Endothelial cell of umbilical vein (primary cell): ENCODE results near the gene ARHGAP45. TPM values are rescaled to one million over a fixed set of nuclear protein-coding genes. Genes with fewer than 3 reads are reported as not detected.

Source experiments
- BruUV-seq: library from RNA; stranded (reverse); fragments of 400-500 nt; replicated peaks from 2 replicates; lab custom pipeline; 2021; lab: Mats Ljungman, UMichigan
- CTCF ChIA-PET: fragments of 300-600, 350-600 bp; sonication (Branson Sonifier 250); formaldehyde crosslinking; loops from one replicate; lab custom pipeline; 2021; ENCODE audit warnings: antibody characterized with exemption, inconsistent platforms; lab: Charles Lee
- POLR2A ChIA-PET: fragments of 300-600, 350-600 bp; sonication (Branson Sonifier 250); formaldehyde crosslinking; loops from one replicate; lab custom pipeline; 2021; ENCODE audit warnings: antibody characterized with exemption, inconsistent platforms; lab: Charles Lee
- DNase-seq: peaks from one replicate; pipeline ENCODE4 v3.0.0-alpha.2; 2011; ENCODE audit warnings: low read depth, low spot score
- FAIRE-seq: peaks from 2 replicates; lab custom pipeline; 2011; peaks lifted over from hg19 to GRCh38; lab: Jason Lieb, UNC
- H2AFZ ChIP-seq: 2 replicates; pipeline ENCODE4 v1.6.0; 2012; ENCODE audit warnings: low read depth, low read length, control low read depth, inconsistent platforms
- H3K27ac ChIP-seq: 2 replicates; pipeline ENCODE4 v1.5.1; 2011; ENCODE audit warnings: low read depth, mild to moderate bottlenecking, control low read depth, low read length, moderate library complexity; ENCODE audit not compliant: insufficient read depth
- H3K27me3 ChIP-seq, 2 experiments: 2 replicates each; pipeline versions ENCODE4 v1.6.0 to v1.6.1; 2011; ENCODE audit warnings: low read length in 2 of 2, mixed read lengths in 1 of 2; ENCODE audit not compliant: control insufficient read depth in 2 of 2, insufficient read depth in 2 of 2
- H3K36me3 ChIP-seq, 2 experiments: 2 replicates in 1 of 2; 3 replicates in 1 of 2; pipeline ENCODE4 v1.5.1; 2011; ENCODE audit warnings: low read length in 2 of 2, mild to moderate bottlenecking in 1 of 2, moderate library complexity in 1 of 2; ENCODE audit not compliant: control insufficient read depth in 2 of 2, insufficient read depth in 2 of 2; ENCODE audit errors: extremely low read depth in 1 of 2
- H3K4me1 ChIP-seq: 3 replicates; pipeline ENCODE4 v1.5.1; 2011; ENCODE audit warnings: mild to moderate bottlenecking, low read length; ENCODE audit not compliant: control insufficient read depth, insufficient read depth; ENCODE audit errors: extremely low read depth
- H3K4me2 ChIP-seq: 2 replicates; pipeline ENCODE4 v1.6.1; 2011; ENCODE audit warnings: low read length, control low read depth, mixed read lengths; ENCODE audit not compliant: insufficient read depth
- H3K4me3 ChIP-seq, 3 experiments: fragments of 200-600 bp in 1 of 3; sonication (generic), shearing (Covaris generic) in 1 of 3; replicated peaks in 1 of 3; 2 replicates each; pipeline ENCODE4 v1.5.1; 2011 to 2016; ENCODE audit warnings: control low read depth in 3 of 3, low read length in 3 of 3, mild to moderate bottlenecking in 2 of 3, inconsistent platforms in 1 of 3, low read depth in 1 of 3, moderate library complexity in 1 of 3; ENCODE audit not compliant: insufficient read depth in 1 of 3
- H3K79me2 ChIP-seq: 2 replicates; pipeline ENCODE4 v1.6.0; 2012; ENCODE audit warnings: low read length, inconsistent platforms; ENCODE audit not compliant: control insufficient read depth, insufficient read depth
- H3K9ac ChIP-seq: replicated peaks from 2 replicates; pipeline ENCODE3; 2011; ENCODE audit warnings: low read length, control low read depth; ENCODE audit not compliant: insufficient read depth; ENCODE audit errors: extremely low read depth
- H3K9me1 ChIP-seq: replicated peaks from 3 replicates; pipeline ENCODE4 v1.6.0; 2011; ENCODE audit warnings: mild to moderate bottlenecking, low read length; ENCODE audit not compliant: control insufficient read depth, insufficient read depth; ENCODE audit errors: extremely low read depth
- H3K9me3 ChIP-seq: replicated peaks from 2 replicates; pipeline ENCODE4 v1.5.1; 2012; ENCODE audit warnings: low read length, inconsistent platforms; ENCODE audit not compliant: control insufficient read depth, insufficient read depth
- H4K20me1 ChIP-seq: replicated peaks from 2 replicates; pipeline ENCODE3; 2011; ENCODE audit warnings: mild to moderate bottlenecking, low read length; ENCODE audit not compliant: control insufficient read depth, insufficient read depth; ENCODE audit errors: extremely low read depth
- CTCF ChIP-seq, 2 donors: IDR thresholded peaks; 1 replicate in 1 of 2; 2 replicates in 1 of 2; pipeline ENCODE4 v1.5.1; 2011; ENCODE audit warnings: low read length in 2 of 2, mild to moderate bottlenecking in 2 of 2, moderate library complexity in 2 of 2, control low read depth in 1 of 2, inconsistent platforms in 1 of 2, low read depth in 1 of 2; ENCODE audit not compliant: insufficient read depth in 1 of 2; ENCODE audit errors: extremely low read depth in 1 of 2
- FOS ChIP-seq: IDR thresholded peaks from 2 replicates; pipeline ENCODE4 v1.6.1; 2011; ENCODE audit warnings: mild to moderate bottlenecking, low read length, moderate library complexity, borderline replicate concordance; ENCODE audit not compliant: insufficient read depth
- POLR2AphosphoS5 ChIP-seq: IDR thresholded peaks from 2 replicates; pipeline ENCODE4 v1.6.1; 2012; ENCODE audit warnings: low read depth, mild to moderate bottlenecking, control low read depth, low read length, moderate library complexity; ENCODE audit not compliant: insufficient read depth
- dilution Hi-C: fragments of 300-500 bp; cut with MboI; formaldehyde crosslinking; loops from one replicate; pipeline ENCODE4 v1.15.0; 2019; ENCODE audit warnings: low sequenced_read_pairs; ENCODE audit not compliant: extremely low pct_ligation_motif_present
- intact Hi-C: fragments of 100-400 bp; cut with micrococcal nuclease; formaldehyde crosslinking; loops from one replicate; pipeline ENCODE4 v1.10.0; 2022
- polyA plus RNA-seq, 4 experiments: library from polyadenylated mRNA; depleted of rRNA in 3 of 4; stranded (reverse) in 3 of 4; unstranded in 1 of 4; fragments of >200 nt; gene quantifications; 2 replicates each; pipeline versions ENCODE4 v1.2.1 to v1.2.3, GENCODE V29; 2011 to 2012; ENCODE audit warnings: missing spikeins in 1 of 4
- total RNA-seq: library from RNA; stranded (reverse); gene quantifications from 2 replicates; pipeline ENCODE4 v1.2.3, GENCODE V29; 2021
- TF ChIP-seq, protein P1 (sequence below): IDR thresholded peaks from 2 replicates; pipeline ENCODE4 v1.6.1; 2011; ENCODE audit not compliant: insufficient read depth, insufficient read length

Gene ARHGAP45
- total and polyA plus RNA-seq, 2 donors (not counting 3 experiments of a cell fraction or from before 2014, with no cell fraction given): 7.5 to 10.4 TPM

DNA sequence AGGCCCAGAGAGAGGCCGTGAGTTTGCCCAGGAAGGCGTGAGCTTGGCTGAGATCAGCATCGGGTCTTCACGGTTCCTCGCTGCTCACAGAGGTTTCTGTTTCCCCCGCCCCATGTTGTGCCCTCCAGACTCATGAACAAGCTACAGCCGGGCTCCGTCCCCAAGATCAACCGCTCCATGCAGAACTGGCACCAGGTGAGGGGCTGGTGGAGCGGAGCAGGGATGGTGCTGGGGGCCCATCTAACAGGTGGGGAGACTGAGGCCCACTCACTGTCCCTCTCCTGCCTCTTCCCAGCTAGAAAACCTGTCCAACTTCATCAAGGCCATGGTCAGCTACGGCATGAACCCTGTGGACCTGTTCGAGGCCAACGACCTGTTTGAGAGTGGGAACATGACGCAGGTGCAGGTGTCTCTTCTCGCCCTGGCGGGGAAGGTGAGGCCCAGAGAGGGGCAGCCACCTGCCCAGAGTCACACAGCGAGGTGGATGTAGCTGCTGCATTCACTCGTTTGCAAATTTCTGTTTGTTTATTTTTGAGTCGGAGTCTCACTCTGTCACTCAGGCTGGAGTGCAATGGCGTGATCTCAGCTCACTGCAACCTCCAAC is 34.6 kb upstream of the ARHGAP45 start:
- H3K4me2 ChIP-seq: no peak overlapping the region
- H2AFZ ChIP-seq: no peak overlapping the region
- no peaks in the 10 kb centered on the region for H3K9me1 ChIP-seq
- intact Hi-C loops (no loop called here), dilution Hi-C loops (no loop called here)
- FAIRE-seq (no peak), DNase-seq (no peak)
- H3K79me2 ChIP-seq: peaks cover 35% of the 10 kb centered on the region
- H3K27ac ChIP-seq: no peak overlapping the region
- H4K20me1 ChIP-seq: no peaks in the 10 kb centered on the region
- no peaks in the 10 kb centered on the region for H3K27me3 ChIP-seq
- H3K4me3 ChIP-seq: no peak overlapping the region
- ChIA-PET POLR2A (interaction anchor here (0.6 kb wide), 1 partner anchor 12 kb away, joined by 3 read pairs; no protein-coding TSS in a partner anchor), CTCF (no interaction called here)
- no TSS peak for BruUV-seq
- peaks cover 13 to 21% of the 10 kb centered on the region in 2 experiments for H3K36me3 ChIP-seq
- H3K4me1 ChIP-seq: peaks cover 9% of the 10 kb centered on the region
- H3K9ac ChIP-seq: no peak overlapping the region
- H3K9me3 ChIP-seq: no peaks in the 10 kb centered on the region
- no peak for TF ChIP-seq POLR2AphosphoS5
- TF ChIP-seq, protein P1, sequence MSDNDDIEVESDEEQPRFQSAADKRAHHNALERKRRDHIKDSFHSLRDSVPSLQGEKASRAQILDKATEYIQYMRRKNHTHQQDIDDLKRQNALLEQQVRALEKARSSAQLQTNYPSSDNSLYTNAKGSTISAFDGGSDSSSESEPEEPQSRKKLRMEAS: no peak
- no peak for TF ChIP-seq CTCF (IDR thresholded peaks at IDR 0.05; ENCODE audit: extremely low read depth in 1 of 2, insufficient read depth in 1 of 2, low read depth in 1 of 2, low read length in 2 of 2)
- no peak for TF ChIP-seq FOS
